Measurements from ENCODE around the gene AKAP12. TPM values are rescaled to one million over a fixed set of nuclear protein-coding genes. Genes with fewer than 3 reads are reported as not detected.

Gene AKAP12
- total and polyA plus RNA-seq, 12 donors: 10.8 to 46.1 (median 26.1) TPM

DNA sequence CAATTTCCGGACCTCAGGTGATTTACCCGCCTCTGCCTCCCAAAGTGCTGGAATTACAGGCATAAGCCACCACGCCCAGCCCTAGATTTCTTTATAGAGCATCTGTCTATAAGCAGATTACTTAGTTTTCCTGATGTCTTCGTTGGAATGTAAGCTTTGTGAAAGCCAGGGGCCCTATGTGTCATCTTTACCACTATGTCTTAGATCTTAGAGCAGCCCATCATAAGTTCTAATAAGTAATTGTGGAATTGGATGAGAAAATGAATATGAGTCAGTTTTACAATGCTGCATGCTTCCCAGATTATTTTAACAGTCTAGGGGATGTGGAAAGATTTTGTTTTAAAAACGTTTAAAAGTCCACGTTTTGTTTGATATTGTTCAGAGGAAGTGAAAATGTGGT, 160.7 kb downstream of the AKAP12 start:
- Histone ChIP-seq H3K9me3 (replicated peaks in 1 of 3) (no peaks in the 10 kb centered on the region), H3K36me3 (replicated peaks in 1 of 2) (peaks cover 0 to 22% of the 10 kb centered on the region in 2 donors), H3K4me1 (replicated peaks in 1 of 2) (peaks cover 11 to 20% of the 10 kb centered on the region in 2 donors), H3K4me3 (no peak overlapping the region), H3K27ac (no peak overlapping the region), H3K27me3 (no peaks in the 10 kb centered on the region)
- WGBS, 4 donors: 69 to 85% (median 73%) methylated on average over 6 of the region's 6 CpGs
- TF ChIP-seq POLR2A (IDR thresholded peaks at IDR 0.05): no peak
- TF ChIP-seq, protein P1, sequence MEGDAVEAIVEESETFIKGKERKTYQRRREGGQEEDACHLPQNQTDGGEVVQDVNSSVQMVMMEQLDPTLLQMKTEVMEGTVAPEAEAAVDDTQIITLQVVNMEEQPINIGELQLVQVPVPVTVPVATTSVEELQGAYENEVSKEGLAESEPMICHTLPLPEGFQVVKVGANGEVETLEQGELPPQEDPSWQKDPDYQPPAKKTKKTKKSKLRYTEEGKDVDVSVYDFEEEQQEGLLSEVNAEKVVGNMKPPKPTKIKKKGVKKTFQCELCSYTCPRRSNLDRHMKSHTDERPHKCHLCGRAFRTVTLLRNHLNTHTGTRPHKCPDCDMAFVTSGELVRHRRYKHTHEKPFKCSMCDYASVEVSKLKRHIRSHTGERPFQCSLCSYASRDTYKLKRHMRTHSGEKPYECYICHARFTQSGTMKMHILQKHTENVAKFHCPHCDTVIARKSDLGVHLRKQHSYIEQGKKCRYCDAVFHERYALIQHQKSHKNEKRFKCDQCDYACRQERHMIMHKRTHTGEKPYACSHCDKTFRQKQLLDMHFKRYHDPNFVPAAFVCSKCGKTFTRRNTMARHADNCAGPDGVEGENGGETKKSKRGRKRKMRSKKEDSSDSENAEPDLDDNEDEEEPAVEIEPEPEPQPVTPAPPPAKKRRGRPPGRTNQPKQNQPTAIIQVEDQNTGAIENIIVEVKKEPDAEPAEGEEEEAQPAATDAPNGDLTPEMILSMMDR (IDR thresholded peaks at IDR 0.05): no peak
- intact Hi-C loops (cut with DNase I): loop anchor here in 1 of 2 donors (10.0 kb wide), 1 partner anchor 74 kb away; no protein-coding TSS in a partner anchor
- no peak for DNase-seq

- Histone ChIP-seq H3K27me3 (no peaks in the 10 kb centered on the region), H3K27ac (no peak overlapping the region), H3K4me3 (no peak overlapping the region), H3K36me3 (replicated peaks in 1 of 2) (peaks cover 0 to 22% of the 10 kb centered on the region in 2 donors), H3K9me3 (replicated peaks in 1 of 3) (no peaks in the 10 kb centered on the region), H3K4me1 (replicated peaks in 1 of 2) (peaks cover 0 to 6% of the 10 kb centered on the region in 2 donors)
- intact Hi-C loops (cut with DNase I): loop anchor here in 1 of 2 donors (10.0 kb wide), 1 partner anchor 73 kb away; no protein-coding TSS in a partner anchor
- no peak for DNase-seq
- WGBS, 4 donors: 94 to 100% (median 98%) methylated on average over 1 of the region's 1 CpG
- TF ChIP-seq POLR2A (IDR thresholded peaks at IDR 0.05): no peak
- TF ChIP-seq, protein P1 (IDR thresholded peaks at IDR 0.05): no peak
These were observed 162.5 kb downstream of the AKAP12 start for GRCh38 chr6:151402228-151402627.

- Histone ChIP-seq H3K4me1 (replicated peaks in 1 of 2) (no peaks in the 10 kb centered on the region), H3K4me3 (no peak overlapping the region), H3K27ac (no peak overlapping the region), H3K9me3 (replicated peaks in 1 of 3) (no peaks in the 10 kb centered on the region), H3K27me3 (no peaks in the 10 kb centered on the region), H3K36me3 (replicated peaks in 1 of 2) (peaks cover 0 to 22% of the 10 kb centered on the region in 2 donors)
- 80 to 90% (median 87%) methylated on average over 4 of the region's 4 CpGs for WGBS, 4 donors
- TF ChIP-seq, protein P1 (IDR thresholded peaks at IDR 0.05): no peak
- TF ChIP-seq POLR2A (IDR thresholded peaks at IDR 0.05): no peak
- intact Hi-C loops (cut with DNase I): loop anchor here in 1 of 2 donors (10.0 kb wide), 1 partner anchor 71 kb away; no protein-coding TSS in a partner anchor
- no peak for DNase-seq
These were observed 164.1 kb downstream of the AKAP12 start for GRCh38 chr6:151403919-151404308.

Small RNA genes within 50 kb of the gene (small RNA-seq; reads per million reads assigned to genes)
- gene RF00019: 0 reads per million in 2 donors
- gene RNU6-1247P: 0 reads per million in 2 donors
- gene RNU6-300P: 0 reads per million in 2 donors
- 0.25 to 0.47 reads per million in 2 donors for gene RNY4P20

Other genes with a start within 250 kb of the AKAP12 start
- gene ZBTB2, start 151.6 kb downstream of the AKAP12 start, total RNA-seq: 10 to 100 TPM in 3 of 9 donors, 1 to 10 TPM in 6; 4.9 to 11.3 (median 9.3) TPM
- 1 to 10 TPM; 7.1 to 8.6 (median 7.7) TPM for gene ZBTB2, start 151.6 kb downstream of the AKAP12 start, polyA plus RNA-seq
- gene RMND1, start 212.2 kb downstream of the AKAP12 start, total RNA-seq: 10 to 100 TPM; 19.1 to 62.4 (median 25.3) TPM
- gene RMND1, start 212.2 kb downstream of the AKAP12 start, polyA plus RNA-seq: 10 to 100 TPM; 24.7 to 30.2 (median 29.4) TPM